GM12872 (cell line): ENCODE measurements around the gene NAT16.

Experiments
- TF ChIP-seq, protein P1 (sequence below): IDR thresholded peaks from 3 replicates; pipeline ENCODE4 v1.5.1; 2011; ENCODE audit warnings: low read depth, mild to moderate bottlenecking, low read length, moderate library complexity; ENCODE audit not compliant: insufficient read depth

The NAT16 gene

DNA sequence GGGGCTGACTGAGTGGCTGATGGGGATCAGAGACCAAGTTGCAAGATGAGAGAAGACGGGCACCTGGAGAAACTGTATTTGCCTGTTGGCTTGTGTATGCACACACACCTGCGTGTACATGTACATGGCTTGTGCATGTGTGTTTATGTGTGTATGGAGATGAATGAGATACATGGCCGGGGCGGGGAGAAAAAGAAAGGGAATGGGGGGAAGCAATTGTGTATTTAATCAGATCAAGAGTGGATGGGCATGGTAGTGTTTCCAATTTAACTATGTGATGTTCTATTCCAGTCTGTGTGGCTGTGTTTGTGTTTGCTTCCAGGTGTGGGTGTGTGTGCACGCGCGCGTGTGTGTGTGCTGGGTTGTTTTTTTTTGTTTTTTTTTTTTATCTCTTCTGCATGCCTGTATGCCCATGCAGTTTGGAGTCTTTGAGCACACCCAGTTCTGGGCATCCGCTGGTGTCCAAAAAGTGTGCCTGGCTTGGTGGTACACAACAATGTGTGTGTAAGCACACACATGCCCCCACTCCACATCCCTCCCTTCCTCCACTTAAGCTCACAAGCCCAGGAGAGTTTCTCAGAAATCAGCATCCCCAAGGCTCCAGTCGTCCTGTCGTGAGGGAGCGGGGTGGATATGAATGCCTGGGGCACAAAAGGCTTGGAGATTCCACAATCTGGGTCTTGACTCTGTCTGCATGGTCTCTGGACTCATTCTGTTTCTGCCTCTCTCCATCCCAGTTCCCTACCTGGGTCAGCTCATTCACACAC is 12.3 kb downstream of the NAT16 start:
- TF ChIP-seq, protein P1, sequence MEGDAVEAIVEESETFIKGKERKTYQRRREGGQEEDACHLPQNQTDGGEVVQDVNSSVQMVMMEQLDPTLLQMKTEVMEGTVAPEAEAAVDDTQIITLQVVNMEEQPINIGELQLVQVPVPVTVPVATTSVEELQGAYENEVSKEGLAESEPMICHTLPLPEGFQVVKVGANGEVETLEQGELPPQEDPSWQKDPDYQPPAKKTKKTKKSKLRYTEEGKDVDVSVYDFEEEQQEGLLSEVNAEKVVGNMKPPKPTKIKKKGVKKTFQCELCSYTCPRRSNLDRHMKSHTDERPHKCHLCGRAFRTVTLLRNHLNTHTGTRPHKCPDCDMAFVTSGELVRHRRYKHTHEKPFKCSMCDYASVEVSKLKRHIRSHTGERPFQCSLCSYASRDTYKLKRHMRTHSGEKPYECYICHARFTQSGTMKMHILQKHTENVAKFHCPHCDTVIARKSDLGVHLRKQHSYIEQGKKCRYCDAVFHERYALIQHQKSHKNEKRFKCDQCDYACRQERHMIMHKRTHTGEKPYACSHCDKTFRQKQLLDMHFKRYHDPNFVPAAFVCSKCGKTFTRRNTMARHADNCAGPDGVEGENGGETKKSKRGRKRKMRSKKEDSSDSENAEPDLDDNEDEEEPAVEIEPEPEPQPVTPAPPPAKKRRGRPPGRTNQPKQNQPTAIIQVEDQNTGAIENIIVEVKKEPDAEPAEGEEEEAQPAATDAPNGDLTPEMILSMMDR: no peak

DNA sequence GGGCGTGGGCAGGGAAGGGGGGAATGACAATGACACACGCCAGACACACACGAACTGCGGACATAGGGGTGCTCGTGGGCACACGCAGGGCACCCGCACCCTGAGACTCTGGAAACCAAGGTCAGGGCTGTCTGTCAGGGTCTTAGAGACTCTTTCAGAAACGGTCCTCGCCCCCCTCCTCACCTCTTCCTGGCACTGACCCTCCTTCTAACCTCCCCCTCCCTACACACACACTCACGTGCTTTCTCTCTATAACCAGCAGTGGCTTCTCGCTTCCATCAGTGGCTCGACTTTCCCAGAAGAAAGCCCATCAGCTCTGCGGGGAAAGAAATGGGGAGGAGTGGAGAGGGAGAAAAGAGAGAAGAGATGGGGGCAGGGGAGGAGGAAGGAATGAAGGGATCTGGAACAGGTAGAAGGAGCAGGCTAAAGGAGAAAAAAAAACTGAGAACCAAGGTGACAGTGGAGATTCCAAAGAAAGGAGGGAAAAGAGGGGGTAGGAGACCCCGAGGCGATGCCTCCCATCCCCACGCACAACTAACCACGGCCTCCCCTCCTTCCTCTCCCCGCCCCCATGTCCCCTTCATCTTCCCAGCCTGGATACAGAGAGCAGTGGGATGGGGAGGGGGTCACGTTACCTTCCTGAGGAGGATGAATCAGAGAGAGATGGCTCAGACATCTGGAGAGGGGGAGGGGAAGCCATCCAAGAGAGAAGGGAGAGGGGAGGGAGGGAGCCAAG is 13.0 kb downstream of the NAT16 start:
- TF ChIP-seq, protein P1: no peak

DNA sequence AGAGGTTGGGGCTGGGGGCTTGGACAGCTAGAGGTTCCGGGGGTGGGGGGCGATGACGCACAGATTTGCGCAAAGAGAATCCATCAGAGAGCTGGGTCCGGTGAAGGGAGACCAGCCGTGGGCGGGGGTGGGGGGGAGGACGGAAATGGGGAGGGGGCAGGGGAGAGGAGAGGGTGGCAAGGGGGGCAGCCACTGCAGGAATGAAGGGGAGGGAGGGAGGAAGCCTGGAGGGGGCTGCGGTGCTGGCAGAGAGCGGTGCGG is 13.5 kb downstream of the NAT16 start:
- TF ChIP-seq, protein P1: no peak

DNA sequence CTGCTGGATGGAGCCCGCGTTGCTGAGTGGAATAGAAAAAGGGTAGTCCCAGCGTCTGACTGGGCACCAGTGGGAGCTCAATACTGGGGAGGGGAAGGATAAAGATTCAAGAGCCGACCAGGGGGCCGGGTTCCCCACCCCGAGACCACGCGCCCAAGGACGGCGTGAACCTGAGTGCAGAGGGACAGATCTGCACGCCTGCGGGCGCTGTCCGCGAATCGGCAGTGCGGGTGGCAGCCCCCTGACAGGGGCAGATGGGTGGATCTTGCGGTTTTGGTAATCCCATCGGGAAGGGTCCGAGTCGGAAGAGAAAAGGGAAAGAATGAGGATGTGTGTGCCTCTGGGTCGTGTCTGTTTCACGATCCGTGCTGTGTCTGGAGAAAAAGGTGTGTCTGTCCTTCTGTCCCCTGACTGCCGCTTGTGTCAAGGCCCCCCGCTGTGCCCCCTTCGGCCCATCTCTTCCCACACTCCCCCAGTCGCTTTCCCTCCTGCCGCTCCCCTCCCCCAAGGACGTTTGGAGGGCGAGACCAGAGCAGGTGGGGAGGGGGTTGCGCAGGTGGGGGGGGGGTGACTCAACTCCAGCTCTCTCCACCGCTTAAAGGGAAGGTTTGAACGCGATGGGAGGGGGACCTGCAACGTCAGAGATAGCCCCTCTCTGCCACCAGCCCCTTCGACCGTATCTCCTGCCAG is 14.0 kb downstream of the NAT16 start:
- TF ChIP-seq, protein P1: no peak

DNA sequence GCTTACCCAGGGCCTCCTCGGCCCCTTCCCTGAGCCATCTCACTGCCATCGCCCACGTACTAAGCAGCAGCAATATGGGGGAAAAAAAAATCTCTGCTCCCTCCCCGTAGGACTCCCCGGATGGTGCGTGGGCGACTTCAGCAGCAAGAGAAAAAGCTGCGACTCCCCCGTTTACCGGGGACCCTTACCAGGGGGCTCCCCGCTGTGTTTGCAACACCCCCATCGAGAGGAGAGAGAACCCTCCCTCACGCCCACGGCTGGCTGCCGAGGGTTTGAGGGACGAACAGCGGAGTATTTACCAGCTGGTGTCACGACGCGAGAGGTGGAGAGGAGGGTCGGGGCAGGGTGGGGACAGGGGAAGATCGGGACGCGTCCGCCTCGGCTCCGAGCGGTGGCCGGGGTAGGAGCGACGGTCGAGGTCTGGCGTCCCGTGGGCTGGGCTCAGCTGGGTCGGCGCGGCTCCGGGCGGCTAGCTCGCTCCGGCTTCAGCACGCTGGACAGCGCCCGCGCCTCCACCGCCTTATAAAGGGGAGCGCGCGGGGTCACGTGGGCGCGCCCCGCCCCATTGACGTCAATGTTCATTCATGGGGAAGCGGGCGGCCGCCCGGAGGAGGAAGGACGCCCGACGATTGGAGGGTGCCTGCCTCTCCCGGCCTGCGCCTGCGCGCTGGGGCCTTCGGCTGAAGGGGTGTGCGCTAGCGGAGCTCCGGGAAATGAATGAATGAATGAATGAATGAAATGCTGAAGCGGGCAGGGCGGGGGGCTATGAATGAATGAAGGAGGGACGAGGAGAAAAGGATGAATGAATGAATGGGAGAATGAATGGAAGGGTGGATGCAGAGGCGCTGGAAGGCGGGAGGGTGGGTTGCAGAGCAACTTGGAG is 14.8 kb downstream of the NAT16 start, which contains the start of gene VGF:
TSS of gene VGF (minus strand) at position 495 of the 883 bp plus-strand sequence. CDS start 726 bp downstream, outside the sequence.
- TF ChIP-seq, protein P1: no peak

DNA sequence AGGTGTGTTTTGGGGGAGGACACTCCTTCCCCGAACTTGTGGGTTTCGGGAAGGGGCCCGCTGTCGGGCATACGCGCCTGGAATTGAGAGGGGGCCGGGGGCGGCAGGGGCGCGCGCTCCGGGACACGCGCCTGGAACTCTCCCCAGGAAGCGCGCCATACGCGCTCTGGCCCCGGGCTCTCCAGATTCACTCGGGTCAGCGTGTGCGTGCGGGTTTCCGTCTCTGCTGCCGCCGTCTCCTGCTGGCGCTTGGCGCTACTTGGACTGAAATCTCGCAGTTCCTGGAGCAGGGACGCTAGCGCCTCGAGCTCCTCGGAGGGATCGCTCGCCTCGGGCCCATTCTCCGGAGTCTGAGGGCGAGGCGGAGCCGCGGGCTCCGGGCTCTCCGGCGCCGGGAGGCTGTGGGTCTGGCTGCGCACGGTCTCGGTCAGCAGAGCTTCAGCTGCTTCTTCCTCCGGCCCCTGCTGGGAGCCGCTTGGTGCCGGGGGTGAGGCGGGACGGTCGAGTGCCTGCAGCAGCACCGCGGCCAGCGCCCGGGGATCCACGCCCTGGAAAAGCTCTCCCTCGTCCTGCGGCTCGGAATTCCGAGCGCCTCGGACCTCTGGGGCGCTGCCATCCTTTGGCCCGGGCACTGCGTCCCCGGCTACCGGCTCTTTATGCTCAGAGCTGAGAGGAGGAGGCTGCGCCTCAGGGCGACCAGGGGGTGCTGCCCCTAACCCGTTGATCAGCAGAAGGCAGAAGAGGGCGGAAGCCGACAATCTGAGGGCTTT is 15.8 kb downstream of the NAT16 start:
- TF ChIP-seq, protein P1: no peak
